IPS-20b (cell line): ENCODE results near the gene MFSD11.
A peak's percentile ranks its signal among the peaks of the same experiment; 100 is the strongest.
"Not testable (repeated sequence)": the region's sequence is repeated elsewhere in the genome, so short reads cannot be mapped to it uniquely, and the experiment has no call there.

Source experiments
- H3K27ac ChIP-seq: one replicate; pipeline ENCODE4 v1.5.1; 2013; ENCODE audit warnings: low read length
- H3K27me3 ChIP-seq: 2 replicates; pipeline ENCODE4 v1.6.1; 2013; ENCODE audit warnings: mild to moderate bottlenecking, low read length, inconsistent platforms; ENCODE audit not compliant: insufficient read depth
- H3K36me3 ChIP-seq: 2 replicates; pipeline ENCODE4 v1.6.1; 2013; ENCODE audit warnings: low read depth, mild to moderate bottlenecking, inconsistent platforms, low read length, moderate library complexity; ENCODE audit not compliant: insufficient read depth
- H3K4me1 ChIP-seq: 2 replicates; pipeline ENCODE4 v1.6.1; 2013; ENCODE audit warnings: mild to moderate bottlenecking, control low read depth, inconsistent platforms, low read length, moderate library complexity; ENCODE audit not compliant: insufficient read depth
- H3K4me3 ChIP-seq: 2 replicates; pipeline ENCODE4 v1.5.1; 2013; ENCODE audit warnings: mild to moderate bottlenecking, low read length, inconsistent platforms
- H3K9ac ChIP-seq: 2 replicates; pipeline ENCODE4 v1.6.1; 2013; ENCODE audit warnings: low read depth, mild to moderate bottlenecking, inconsistent platforms, low read length, moderate library complexity
- H3K9me3 ChIP-seq: 2 replicates; pipeline ENCODE4 v1.6.1; 2013; ENCODE audit warnings: mild to moderate bottlenecking, low read depth, low read length, inconsistent platforms; ENCODE audit not compliant: insufficient read depth

The MFSD11 gene

DNA sequence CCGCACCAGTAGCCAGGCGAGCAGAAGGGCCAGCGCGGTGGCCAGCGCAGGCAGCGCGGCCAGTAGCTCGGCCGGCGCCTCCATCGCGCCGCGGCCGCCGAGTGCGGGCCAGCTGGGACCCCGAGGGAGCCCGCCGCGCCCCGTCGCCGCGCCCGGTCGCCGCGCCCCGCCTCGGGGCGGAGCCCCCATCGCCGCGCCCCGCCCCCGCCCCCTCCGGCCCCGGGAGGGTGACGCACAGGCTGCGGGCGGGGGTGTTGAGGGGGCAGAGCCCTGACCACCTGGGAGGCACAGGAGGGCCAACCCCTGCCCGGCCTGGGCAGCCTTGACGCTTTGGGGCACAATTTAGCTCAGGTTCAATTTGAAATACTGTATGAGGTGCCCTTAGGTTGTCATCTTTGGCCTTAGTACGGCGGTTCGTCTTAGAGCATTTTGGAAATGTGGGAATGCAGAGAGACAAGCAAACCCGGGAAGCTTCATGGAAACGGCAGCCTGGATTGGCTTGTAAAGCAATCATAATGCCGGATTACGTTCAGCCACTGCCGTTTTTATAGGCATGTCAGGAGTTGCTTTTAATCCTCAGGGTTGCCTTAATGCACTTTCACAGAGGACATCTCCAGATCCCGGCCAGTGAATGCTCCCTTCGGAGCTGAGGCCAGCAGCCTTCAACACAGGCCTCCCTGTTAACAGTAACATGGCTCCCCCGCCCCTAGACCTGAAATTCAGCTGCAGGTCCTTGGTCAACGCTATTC, 26.9 kb upstream of the MFSD11 start, which contains the start of gene MXRA7:
Gene MXRA7 (minus strand): TSS at position 103 of the 749 bp plus-strand sequence. CDS start 19 bp downstream, at position 84.
- no peak within 1 kb of the TSS for H3K27ac ChIP-seq
- H3K36me3 ChIP-seq = peaks cover 12% of the 10 kb centered on the region; the same call in 1 of the 2 replicates
- H3K4me1 ChIP-seq = peaks cover 24% of the 10 kb centered on the region
- peak within 1 kb of the TSS; percentile 73 for H3K4me3 ChIP-seq
- H3K27me3 ChIP-seq = peaks cover 23% of the 10 kb centered on the region
- H3K9me3 ChIP-seq = no peaks in the 10 kb centered on the region
- peak within 1 kb of the TSS; percentile 62; the same call in 1 of the 2 replicates for H3K9ac ChIP-seq

DNA sequence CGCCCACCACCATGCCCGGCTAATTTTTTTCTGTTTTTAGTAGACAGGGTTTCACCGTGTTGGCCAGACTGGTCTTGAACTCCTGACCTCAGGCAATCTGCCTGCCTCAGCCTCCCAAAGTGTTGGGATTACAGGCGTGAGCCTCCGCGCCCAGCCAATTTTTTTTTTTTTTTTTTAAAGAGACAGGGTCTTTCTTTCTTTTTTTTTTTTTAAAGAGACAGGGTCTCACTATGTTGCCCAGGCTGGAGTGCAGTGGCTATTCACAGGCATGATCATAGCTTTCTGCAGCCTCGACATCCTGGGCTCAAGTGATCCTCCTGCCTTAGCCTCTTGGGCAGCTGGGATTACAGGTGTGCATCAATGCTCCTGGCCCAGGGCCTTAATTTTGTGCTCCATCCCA, 25.6 kb upstream of the MFSD11 start:
- Histone ChIP-seq H3K4me1 (peaks cover 24% of the 10 kb centered on the region), H3K27me3 (peaks cover 23% of the 10 kb centered on the region), H3K36me3 (peaks cover 24% of the 10 kb centered on the region)
- not testable (repeated sequence) for H3K9me3 ChIP-seq, H3K4me3 ChIP-seq, H3K9ac ChIP-seq, H3K27ac ChIP-seq

DNA sequence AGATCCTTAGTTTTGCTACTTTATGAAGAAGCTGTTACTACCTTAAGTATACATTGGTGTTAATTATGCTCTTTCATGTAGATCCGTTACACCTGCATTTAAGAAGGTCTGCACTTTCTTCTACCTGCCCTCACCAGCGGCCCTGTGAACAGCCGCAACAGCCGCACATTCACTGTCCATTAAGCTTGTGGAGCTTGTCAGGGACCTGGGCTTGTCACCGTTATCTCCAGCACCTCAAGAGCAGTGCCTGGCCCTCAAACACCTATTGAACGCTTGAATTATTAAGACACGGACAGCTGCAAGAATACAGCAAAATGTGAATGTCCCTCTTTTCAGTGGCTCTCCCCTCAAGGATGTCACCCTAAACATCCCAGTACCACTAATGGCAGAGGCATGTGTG, 24.2 kb upstream of the MFSD11 start:
- Histone ChIP-seq H3K9ac (no peak overlapping the region), H3K27ac (no peak overlapping the region), H3K4me1 (peaks cover 15% of the 10 kb centered on the region), H3K36me3 (peaks cover 35% of the 10 kb centered on the region), H3K9me3 (no peaks in the 10 kb centered on the region), H3K4me3 (no peak overlapping the region), H3K27me3 (peaks cover 16% of the 10 kb centered on the region)

DNA sequence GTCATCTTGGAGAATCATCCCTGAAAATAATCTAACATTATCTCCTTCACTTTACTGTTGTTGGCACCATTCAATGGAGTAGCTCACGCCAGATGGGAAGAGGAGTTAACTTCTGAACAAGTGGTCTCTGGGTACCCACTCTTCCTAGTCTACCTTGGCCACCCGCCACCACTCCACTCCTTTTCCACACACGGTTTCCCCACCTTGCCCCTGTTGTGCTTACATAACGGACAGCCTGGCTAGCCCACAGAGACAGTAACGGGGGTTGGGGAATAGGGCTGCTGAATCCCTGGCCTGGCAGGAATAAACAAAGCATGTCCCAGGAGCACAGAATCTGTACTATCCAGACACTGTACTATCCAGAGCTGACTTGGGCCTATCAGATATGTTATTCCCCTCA, 23.6 kb upstream of the MFSD11 start:
- Histone ChIP-seq H3K9ac (no peak overlapping the region), H3K9me3 (no peaks in the 10 kb centered on the region), H3K27me3 (peaks cover 10% of the 10 kb centered on the region), H3K4me3 (no peak overlapping the region), H3K36me3 (peaks cover 41% of the 10 kb centered on the region), H3K27ac (no peak overlapping the region), H3K4me1 (peaks cover 10% of the 10 kb centered on the region; the same call in 1 of the 2 replicates)

DNA sequence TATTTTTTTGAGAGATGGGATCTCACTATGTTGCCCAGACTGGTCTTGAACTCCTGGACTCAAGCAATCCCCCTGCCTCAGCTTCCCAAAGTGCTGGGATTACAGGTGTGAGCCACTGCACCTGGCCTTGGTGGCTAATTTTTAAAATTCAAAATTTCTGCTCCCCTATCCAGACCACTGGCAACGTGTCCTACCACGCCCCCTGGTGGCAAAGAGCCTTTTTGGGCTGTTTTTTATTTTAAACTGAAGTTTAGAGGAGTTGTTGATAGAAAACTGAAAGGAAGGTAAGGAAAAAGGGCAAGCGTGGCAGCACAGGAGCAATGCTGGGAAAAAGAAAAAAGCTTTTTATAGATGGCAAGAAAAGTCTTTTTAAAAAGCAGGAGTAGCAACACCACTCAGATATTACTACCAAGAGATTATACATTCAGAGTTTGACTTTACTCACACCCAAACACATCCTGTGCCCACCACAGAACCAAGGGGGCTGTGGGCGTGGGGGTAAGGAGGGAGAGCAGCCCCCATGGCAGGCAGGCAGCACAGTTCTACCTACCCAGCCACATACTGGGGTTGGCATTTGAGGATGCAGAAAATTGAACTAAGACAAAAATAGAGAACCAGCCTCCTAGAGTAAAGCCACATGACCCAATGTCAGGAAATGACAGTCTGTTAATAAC, 23.0 kb upstream of the MFSD11 start:
- H3K36me3 ChIP-seq = peaks cover 47% of the 10 kb centered on the region
- H3K27me3 ChIP-seq = peaks cover 4% of the 10 kb centered on the region
- peaks cover 6% of the 10 kb centered on the region; the same call in 1 of the 2 replicates for H3K4me1 ChIP-seq
- H3K9ac ChIP-seq = no peak overlapping the region
- no peak overlapping the region for H3K4me3 ChIP-seq
- no peak overlapping the region for H3K27ac ChIP-seq
- H3K9me3 ChIP-seq = no peaks in the 10 kb centered on the region

DNA sequence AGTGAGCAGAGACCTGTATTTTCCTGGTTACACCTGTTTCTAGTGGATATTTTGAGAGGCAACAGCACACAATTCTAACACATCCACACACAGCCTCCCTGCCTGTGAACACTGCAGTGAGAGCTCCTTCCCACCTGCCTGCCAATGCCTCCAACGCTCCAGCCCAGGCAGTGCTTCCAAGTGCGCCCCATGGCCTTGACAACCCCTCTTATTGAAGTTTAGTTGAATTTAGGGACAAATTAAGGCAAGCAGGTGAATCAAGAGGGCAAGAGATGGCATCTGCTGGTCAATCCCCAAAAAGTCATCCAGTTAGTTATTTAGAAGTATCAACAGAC, 22.5 kb upstream of the MFSD11 start:
- Histone ChIP-seq H3K27me3 (no peaks in the 10 kb centered on the region), H3K9ac (no peak overlapping the region), H3K36me3 (peaks cover 52% of the 10 kb centered on the region)

DNA sequence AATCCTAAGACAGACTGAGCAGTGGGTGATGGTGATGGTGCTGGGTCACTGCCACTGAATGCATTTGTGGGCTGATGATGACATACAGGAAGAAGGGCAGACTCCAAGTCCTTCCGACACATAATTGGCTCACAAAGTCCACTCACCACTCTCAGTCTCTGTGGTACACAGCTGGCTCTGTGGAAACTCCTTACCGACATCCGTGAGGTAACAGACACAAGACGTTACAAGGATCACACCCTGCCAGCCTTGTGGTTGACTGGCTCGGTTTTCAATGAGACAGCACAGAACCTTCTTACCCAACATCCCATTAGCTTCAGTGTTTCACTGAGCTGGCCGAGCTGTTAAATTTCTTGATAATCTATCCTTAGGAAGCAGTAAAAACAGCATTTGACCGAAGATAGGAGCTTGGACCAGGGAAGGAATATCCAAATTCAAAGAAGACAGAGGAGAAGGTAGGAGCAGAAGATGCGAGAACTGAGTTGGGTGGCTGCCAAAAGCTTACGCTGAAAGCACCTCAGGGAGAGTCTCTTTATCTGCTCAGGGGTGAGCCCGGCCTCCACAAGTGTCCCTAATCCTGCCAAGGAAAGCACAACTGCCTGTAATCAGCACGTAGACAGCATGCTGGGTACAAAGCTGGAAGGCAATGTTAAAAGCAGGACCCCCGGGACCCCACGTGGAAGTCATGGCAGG, 21.6 kb upstream of the MFSD11 start:
- Histone ChIP-seq H3K9ac (no peak overlapping the region), H3K4me1 (peaks cover 1% of the 10 kb centered on the region; the same call in 1 of the 2 replicates), H3K27me3 (no peaks in the 10 kb centered on the region), H3K27ac (no peak overlapping the region), H3K9me3 (no peaks in the 10 kb centered on the region), H3K4me3 (no peak overlapping the region), H3K36me3 (peaks cover 61% of the 10 kb centered on the region)

More for the DNA sequence above, 22.5 kb upstream of the MFSD11 start:
- no peak overlapping the region for H3K4me3 ChIP-seq
- H3K27ac ChIP-seq = no peak overlapping the region
- H3K9me3 ChIP-seq = no peaks in the 10 kb centered on the region
- peaks cover 4% of the 10 kb centered on the region; the same call in 1 of the 2 replicates for H3K4me1 ChIP-seq

DNA sequence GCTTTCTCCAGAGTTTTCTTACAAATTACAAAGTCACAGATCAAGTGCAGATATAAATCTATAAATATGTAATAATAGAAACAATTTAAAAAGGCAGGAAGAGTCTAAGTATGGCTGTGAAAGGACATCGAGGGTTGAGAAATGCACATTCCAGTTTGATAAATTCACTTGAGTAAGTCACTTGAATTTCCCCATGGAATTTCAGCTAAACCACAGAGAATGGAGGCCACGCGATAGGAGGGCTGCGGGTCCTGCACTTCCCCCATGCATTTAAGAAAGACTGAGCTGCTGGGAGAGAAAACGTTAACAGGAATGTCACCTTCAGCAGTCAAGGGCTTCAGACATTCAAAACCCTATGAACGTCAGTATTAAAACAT, 21.1 kb upstream of the MFSD11 start:
- no peak overlapping the region for H3K9ac ChIP-seq

DNA sequence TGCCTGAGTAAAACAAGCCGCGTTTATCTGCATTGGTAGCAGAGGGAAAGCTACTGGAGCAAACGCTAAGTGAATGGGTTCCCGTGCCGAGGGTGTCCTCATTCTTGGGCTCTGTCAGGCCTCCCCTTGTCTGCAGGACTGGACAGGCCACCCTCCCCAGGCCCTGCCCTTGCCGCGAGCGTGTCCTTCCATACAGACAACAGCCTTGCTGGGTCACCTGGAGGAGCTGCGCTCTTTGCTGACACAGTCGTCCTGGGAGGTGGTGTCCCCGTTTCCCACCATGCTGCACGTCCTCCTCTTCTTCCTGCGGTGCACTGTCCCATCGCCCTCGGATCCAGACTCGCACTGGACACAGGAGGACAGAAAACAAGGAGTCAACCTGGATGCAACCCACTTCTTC, 19.4 kb upstream of the MFSD11 start:
- Histone ChIP-seq H3K9me3 (no peaks in the 10 kb centered on the region), H3K4me3 (no peak overlapping the region), H3K27me3 (no peaks in the 10 kb centered on the region), H3K36me3 (peaks cover 79% of the 10 kb centered on the region), H3K9ac (no peak overlapping the region), H3K4me1 (no peaks in the 10 kb centered on the region), H3K27ac (no peak overlapping the region)

More for the DNA sequence above, 21.1 kb upstream of the MFSD11 start:
- no peaks in the 10 kb centered on the region for H3K9me3 ChIP-seq
- no peak overlapping the region for H3K4me3 ChIP-seq
- no peaks in the 10 kb centered on the region for H3K27me3 ChIP-seq
- no peaks in the 10 kb centered on the region for H3K4me1 ChIP-seq
- no peak overlapping the region for H3K27ac ChIP-seq
- H3K36me3 ChIP-seq = peaks cover 66% of the 10 kb centered on the region

DNA sequence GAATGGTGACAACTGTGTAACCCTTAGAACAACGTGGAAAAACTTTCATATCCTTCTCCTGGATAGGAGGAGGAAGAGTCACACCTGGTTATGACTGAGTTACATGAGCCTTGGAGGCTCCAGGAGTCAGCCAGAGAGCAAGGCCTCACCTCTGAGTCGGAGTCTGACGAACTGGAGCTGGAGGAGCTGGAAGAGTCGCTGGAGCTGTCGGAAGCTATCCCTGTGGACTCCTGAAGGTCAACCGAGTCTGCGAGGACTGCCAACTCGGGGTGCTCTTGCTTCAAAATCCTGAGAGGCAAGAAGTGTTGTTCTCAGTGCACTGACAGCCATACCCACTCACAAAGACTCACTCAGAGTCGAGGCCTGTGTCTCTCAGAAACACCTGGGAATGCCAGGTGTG, 17.7 kb upstream of the MFSD11 start:
- Histone ChIP-seq H3K4me1 (no peaks in the 10 kb centered on the region), H3K36me3 (peaks cover 87% of the 10 kb centered on the region), H3K27ac (no peak overlapping the region), H3K4me3 (no peak overlapping the region), H3K27me3 (no peaks in the 10 kb centered on the region), H3K9ac (no peak overlapping the region), H3K9me3 (no peaks in the 10 kb centered on the region)

DNA sequence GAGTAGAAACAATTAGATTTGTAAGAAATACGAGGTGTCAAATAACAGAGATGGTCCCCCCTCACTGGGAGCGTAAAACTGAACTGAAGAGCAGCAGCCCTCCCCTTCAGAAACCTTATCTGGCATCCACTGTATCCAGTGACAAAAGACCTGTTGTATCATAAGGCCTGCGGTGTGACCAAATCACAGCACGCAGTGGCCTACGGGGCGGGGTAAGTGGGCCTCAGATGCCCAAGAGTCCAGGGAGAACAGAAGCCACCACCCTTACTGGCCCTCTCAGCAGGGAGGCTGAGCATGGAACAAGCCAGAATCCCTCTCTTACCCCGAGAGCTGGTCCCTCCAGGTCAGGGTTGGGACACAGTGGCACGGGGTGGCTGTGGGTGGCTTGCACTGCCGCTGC, 17.0 kb upstream of the MFSD11 start:
- H3K4me3 ChIP-seq = no peak overlapping the region
- H3K27ac ChIP-seq = no peak overlapping the region
- peaks cover 83% of the 10 kb centered on the region for H3K36me3 ChIP-seq
- H3K4me1 ChIP-seq = no peaks in the 10 kb centered on the region
- no peaks in the 10 kb centered on the region for H3K27me3 ChIP-seq
- no peak overlapping the region for H3K9ac ChIP-seq
- no peaks in the 10 kb centered on the region for H3K9me3 ChIP-seq
